SK-N-MC (cell line): Measurements from ENCODE around the gene MPHOSPH6.
A peak's percentile ranks its signal among the peaks of the same experiment; 100 is the strongest.

Experiments
- DNase-seq: peaks from one replicate; pipeline ENCODE4 v3.0.0-alpha.2; 2011; ENCODE audit warnings: low read depth, low spot score
- H3K27ac ChIP-seq: fragments of 200-600 bp; sonication (generic); 2 replicates; pipeline ENCODE4 v1.5.1; 2016; ENCODE audit warnings: mixed run types
- H3K36me3 ChIP-seq: fragments of 200-600 bp; sonication (generic); 2 replicates; pipeline ENCODE4 v1.6.1; 2017; ENCODE audit warnings: antibody characterized with exemption, low read length, mixed read lengths; ENCODE audit not compliant: insufficient read depth
- H3K4me3 ChIP-seq: fragments of 200-600 bp; sonication (generic); 2 replicates; pipeline ENCODE4 v1.5.1; 2016
- H3K9ac ChIP-seq: fragments of 200-600 bp; sonication (generic); 2 replicates; pipeline ENCODE4 v1.8.0; 2017; ENCODE audit warnings: mixed run types, mixed read lengths; ENCODE audit not compliant: insufficient read length
- H3K9me3 ChIP-seq: fragments of 200-600 bp; sonication (generic); 2 replicates; pipeline ENCODE4 v1.6.1; 2017; ENCODE audit warnings: low read depth, mild to moderate bottlenecking, antibody characterized with exemption, low read length, moderate library complexity, mixed read lengths
- EZH2 ChIP-seq: fragments of 200-600 bp; sonication (generic); IDR thresholded peaks from one replicate; pipeline ENCODE4 v1.6.1; 2017; ENCODE audit warnings: antibody characterized with exemption
- FOXP2 ChIP-seq: optimal IDR thresholded peaks from 2 replicates; pipeline ENCODE3; 2011; ENCODE audit warnings: mild to moderate bottlenecking, moderate library complexity; ENCODE audit not compliant: insufficient read depth; ENCODE audit errors: extremely low read length, control extremely low read depth
- POLR2AphosphoS5 ChIP-seq: IDR thresholded peaks from 2 replicates; pipeline ENCODE4 v1.6.1; 2012; ENCODE audit warnings: mild to moderate bottlenecking, low read depth, low read length, borderline replicate concordance

MPHOSPH6 gene

GRCh38 chr16:82195917-82196494 lies 26.0 kb upstream of the MPHOSPH6 start:
- Histone ChIP-seq H3K9me3 (no peaks in the 10 kb centered on the region), H3K27ac (no peak overlapping the region), H3K36me3 (no peaks in the 10 kb centered on the region), H3K9ac (no peak overlapping the region), H3K4me3 (no peak overlapping the region)
- no peak for TF ChIP-seq FOXP2
- DNase-seq: no peak

DNA sequence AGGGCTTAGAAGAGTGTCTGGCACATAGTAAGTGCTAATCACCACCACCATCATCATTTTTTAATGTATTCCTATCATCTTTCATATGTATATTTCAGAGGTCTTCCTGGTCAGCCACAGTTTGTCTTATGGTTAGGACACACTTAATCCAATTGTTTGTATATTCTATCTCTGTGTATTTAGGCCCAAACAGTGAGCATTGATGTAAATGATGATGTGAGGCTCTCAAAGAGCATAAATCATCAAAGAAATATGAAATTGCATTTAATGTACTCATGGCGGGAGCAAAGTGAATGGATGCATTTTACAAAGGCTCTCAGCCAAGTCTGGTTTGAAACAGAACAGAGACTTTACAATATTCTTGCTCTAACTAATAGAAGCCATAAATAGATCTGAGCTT lies 24.1 kb upstream of the MPHOSPH6 start:
- TF ChIP-seq FOXP2: no peak
- TF ChIP-seq EZH2: no peak
- TF ChIP-seq POLR2AphosphoS5: no peak
- DNase-seq: no peak
- Histone ChIP-seq H3K4me3 (no peak overlapping the region), H3K27ac (no peak overlapping the region), H3K9ac (no peak overlapping the region), H3K9me3 (no peaks in the 10 kb centered on the region), H3K36me3 (no peaks in the 10 kb centered on the region)

DNA sequence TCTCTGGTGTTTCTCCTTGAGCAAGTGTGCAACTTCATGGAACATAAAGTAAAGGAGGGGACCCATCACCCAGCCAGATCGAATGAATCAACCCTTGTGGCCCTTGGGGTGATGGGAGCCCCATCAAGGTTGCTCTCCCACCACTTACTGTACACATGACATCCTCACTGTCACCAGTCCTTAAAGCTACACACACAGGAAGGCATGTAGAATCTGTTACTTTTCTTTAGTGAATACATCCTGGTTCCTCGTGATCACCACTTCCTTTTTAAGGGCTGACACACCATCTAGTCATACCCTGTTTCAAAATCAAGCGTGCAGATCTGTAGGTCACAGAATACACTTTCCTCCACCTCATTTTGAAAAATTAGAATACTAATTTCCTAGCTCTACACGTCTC lies 22.6 kb upstream of the MPHOSPH6 start:
- Histone ChIP-seq H3K36me3 (no peaks in the 10 kb centered on the region), H3K27ac (no peak overlapping the region), H3K9ac (no peak overlapping the region), H3K9me3 (no peaks in the 10 kb centered on the region), H3K4me3 (no peak overlapping the region)
- DNase-seq: no peak
- no peak for TF ChIP-seq EZH2
- no peak for TF ChIP-seq FOXP2
- TF ChIP-seq POLR2AphosphoS5: no peak

DNA sequence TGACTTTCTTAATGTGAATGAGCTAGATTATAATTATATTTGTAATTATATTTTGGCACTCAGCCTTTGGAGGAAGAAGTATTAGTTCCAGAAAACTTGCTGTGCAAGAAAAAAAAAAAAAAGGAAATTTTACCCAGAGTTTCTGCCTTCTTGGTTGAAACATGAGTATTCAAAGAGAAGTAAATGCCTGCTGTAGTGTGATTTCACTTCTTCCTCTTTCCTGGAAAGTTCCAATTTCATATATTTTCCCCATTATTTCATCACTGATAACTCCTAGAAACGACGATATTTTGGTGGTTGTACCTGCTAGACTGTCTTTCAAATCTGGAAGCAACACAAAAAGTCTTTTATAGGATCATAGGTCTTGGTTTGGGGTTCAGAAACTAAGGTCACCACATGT lies 20.4 kb upstream of the MPHOSPH6 start:
- Histone ChIP-seq H3K9me3 (no peaks in the 10 kb centered on the region), H3K4me3 (no peak overlapping the region), H3K9ac (no peak overlapping the region), H3K36me3 (no peaks in the 10 kb centered on the region), H3K27ac (no peak overlapping the region)
- DNase-seq: no peak
- TF ChIP-seq EZH2 (no peak), POLR2AphosphoS5 (no peak), FOXP2 (no peak)

DNA sequence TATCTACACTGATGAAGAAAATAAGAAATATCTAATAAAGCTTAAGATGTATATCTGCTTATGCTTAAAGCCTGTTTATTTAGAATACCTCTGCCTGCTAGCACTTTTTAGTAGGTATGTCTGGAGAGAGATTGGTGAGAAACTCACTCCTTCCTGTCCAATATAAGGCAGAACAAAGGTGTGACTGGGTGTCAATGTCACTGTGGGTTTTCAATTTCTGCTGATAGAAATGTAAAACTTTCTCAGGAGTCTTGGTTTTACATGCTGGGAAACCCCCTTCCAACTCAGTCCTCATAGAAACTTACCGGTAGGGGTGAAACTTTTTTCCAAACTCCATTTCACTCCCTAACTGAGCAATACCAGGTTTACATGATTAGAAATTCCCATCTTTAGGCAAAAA lies 17.8 kb upstream of the MPHOSPH6 start:
- no peak overlapping the region for H3K9ac ChIP-seq
- no peaks in the 10 kb centered on the region for H3K36me3 ChIP-seq
- H3K9me3 ChIP-seq: no peaks in the 10 kb centered on the region
- H3K4me3 ChIP-seq: no peak overlapping the region
- DNase-seq: no peak
- TF ChIP-seq FOXP2 (no peak), EZH2 (no peak), POLR2AphosphoS5 (no peak)
- peak overlapping the region; percentile 46; the same call in 1 of the 2 replicates for H3K27ac ChIP-seq

- Histone ChIP-seq H3K4me3 (no peak overlapping the region), H3K27ac (no peak overlapping the region), H3K36me3 (no peaks in the 10 kb centered on the region), H3K9ac (no peak overlapping the region), H3K9me3 (no peaks in the 10 kb centered on the region)
- DNase-seq: no peak
- no peak for TF ChIP-seq FOXP2
- no peak for TF ChIP-seq EZH2
- no peak for TF ChIP-seq POLR2AphosphoS5
Measured at GRCh38 chr16:82185012-82185411, 15.0 kb upstream of the MPHOSPH6 start.

DNA sequence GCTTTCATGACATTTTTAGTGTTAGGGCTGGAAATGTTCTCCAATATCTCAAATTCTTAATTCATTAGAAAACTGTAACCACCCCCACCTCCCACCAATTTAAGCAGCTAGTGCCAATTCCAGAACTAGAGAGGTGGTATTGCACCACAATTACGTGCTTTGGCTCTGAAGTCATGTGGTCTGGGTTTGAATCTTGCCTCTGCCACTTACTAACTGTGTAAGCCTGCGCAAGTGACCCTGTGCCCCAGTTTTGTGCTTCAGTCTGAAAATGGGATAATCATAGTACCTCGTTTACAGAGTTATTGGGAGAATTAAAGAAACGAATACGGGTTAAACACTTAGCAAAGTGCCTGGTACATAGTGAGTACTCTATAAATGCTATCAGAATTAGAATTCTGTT lies 14.2 kb upstream of the MPHOSPH6 start:
- H3K9ac ChIP-seq: no peak overlapping the region
- no peak overlapping the region for H3K27ac ChIP-seq
- TF ChIP-seq POLR2AphosphoS5 (no peak), FOXP2 (no peak)
- H3K4me3 ChIP-seq: no peak overlapping the region
- no peaks in the 10 kb centered on the region for H3K36me3 ChIP-seq
- H3K9me3 ChIP-seq: no peaks in the 10 kb centered on the region
- DNase-seq: no peak

- no peak for TF ChIP-seq EZH2
- no peak for TF ChIP-seq FOXP2
- no peak for TF ChIP-seq POLR2AphosphoS5
- DNase-seq: no peak
Measured at GRCh38 chr16:82183004-82183397, 13.0 kb upstream of the MPHOSPH6 start.

GRCh38 chr16:82182266-82183003 lies 12.4 kb upstream of the MPHOSPH6 start:
- H3K36me3 ChIP-seq: no peaks in the 10 kb centered on the region
- H3K9me3 ChIP-seq: no peaks in the 10 kb centered on the region
- H3K27ac ChIP-seq: no peak overlapping the region
- no peak overlapping the region for H3K4me3 ChIP-seq
- H3K9ac ChIP-seq: no peak overlapping the region
- TF ChIP-seq EZH2 (no peak), POLR2AphosphoS5 (no peak), FOXP2 (no peak)
- no peak for DNase-seq

More at GRCh38 chr16:82183004-82183397, 13.0 kb upstream of the MPHOSPH6 start:
- Histone ChIP-seq H3K9ac (no peak overlapping the region), H3K9me3 (no peaks in the 10 kb centered on the region), H3K27ac (no peak overlapping the region), H3K4me3 (no peak overlapping the region), H3K36me3 (no peaks in the 10 kb centered on the region)
